SK-N-SH treated with all-trans-retinoic acid at 6 μM for 48 hours (cell line): ENCODE measurements around the gene CRYBG1.

Source experiments
- ATAC-seq: fragments of 200-7000 bp; cut with Tn5 transposase; 3 replicates; pipeline ENCODE4 v1.9.1; 2020; ENCODE audit warnings: mild to moderate bottlenecking, moderate library complexity
- ARNTL ChIP-seq: fragments of 450-650 bp; formaldehyde crosslinking; IDR thresholded peaks from 2 replicates; pipeline ENCODE4 v1.5.0; 2020; ENCODE audit warnings: low read depth, mild to moderate bottlenecking, moderate library complexity, borderline replicate concordance
- BACH2 ChIP-seq: fragments of 250-450 bp; sonication (Bioruptor Pico); IDR thresholded peaks from 2 replicates; pipeline ENCODE4 v1.9.0; 2021; ENCODE audit warnings: mild to moderate bottlenecking, borderline replicate concordance
- CSDC2 ChIP-seq: fragments of 250-450 bp; sonication (Bioruptor Pico); IDR thresholded peaks from 2 replicates; pipeline ENCODE4 v1.5.0; 2020; ENCODE audit warnings: mild to moderate bottlenecking, moderate library complexity
- ESRRG ChIP-seq: fragments of 250-450 bp; sonication (Bioruptor Pico); IDR thresholded peaks from 2 replicates; pipeline ENCODE4 v1.6.1; 2021; ENCODE audit warnings: mild to moderate bottlenecking
- GLIS3 ChIP-seq: fragments of 250-450 bp; sonication (Bioruptor Pico); IDR thresholded peaks from 2 replicates; pipeline ENCODE4 v1.5.0; 2020; ENCODE audit warnings: mild to moderate bottlenecking, moderate library complexity
- ISL1 ChIP-seq: fragments of 250-450 bp; sonication (Bioruptor Pico); IDR thresholded peaks from 2 replicates; pipeline ENCODE4 v2.1.2; 2022; ENCODE audit warnings: mild to moderate bottlenecking, moderate library complexity
- OSR1 ChIP-seq: fragments of 250-450 bp; sonication (Bioruptor Pico); IDR thresholded peaks from 2 replicates; pipeline ENCODE4 v1.8.0; 2022; ENCODE audit warnings: moderate library complexity, mild to moderate bottlenecking, inconsistent platforms
- POU6F1 ChIP-seq: fragments of 250-450 bp; sonication (Bioruptor Pico); IDR thresholded peaks from 2 replicates; pipeline ENCODE4 v1.8.0; 2021; ENCODE audit warnings: low read depth, mild to moderate bottlenecking, moderate library complexity, borderline replicate concordance
- PPARA ChIP-seq: fragments of 250-450 bp; sonication (Bioruptor Pico); IDR thresholded peaks from 2 replicates; pipeline ENCODE4 v1.5.0; 2020; ENCODE audit warnings: mild to moderate bottlenecking, borderline replicate concordance
- RARB ChIP-seq: fragments of 250-450 bp; sonication (Bioruptor Pico); IDR thresholded peaks from 2 replicates; pipeline ENCODE4 v1.8.0; 2021; ENCODE audit warnings: mild to moderate bottlenecking, moderate library complexity
- SNAI2 ChIP-seq: fragments of 250-450 bp; sonication (Bioruptor Pico); IDR thresholded peaks from 2 replicates; pipeline ENCODE4 v1.5.0; 2020; ENCODE audit warnings: mild to moderate bottlenecking, moderate library complexity
- TCF4 ChIP-seq: fragments of 250-450 bp; sonication (Bioruptor Pico); IDR thresholded peaks from 2 replicates; pipeline ENCODE4 v1.8.0; 2021; ENCODE audit warnings: mild to moderate bottlenecking, moderate library complexity, borderline replicate concordance
- TOX ChIP-seq: fragments of 250-450 bp; sonication (Bioruptor Pico); IDR thresholded peaks from 2 replicates; pipeline ENCODE4 v1.8.0; 2021; ENCODE audit warnings: mild to moderate bottlenecking, moderate library complexity, borderline replicate concordance
- ZC3H10 ChIP-seq: fragments of 250-450 bp; sonication (Bioruptor Pico); IDR thresholded peaks from 2 replicates; pipeline ENCODE4 v1.5.1; 2021; ENCODE audit warnings: mild to moderate bottlenecking, moderate library complexity
- ZFP3 ChIP-seq: fragments of 250-450 bp; sonication (Bioruptor Pico); IDR thresholded peaks from 2 replicates; pipeline ENCODE4 v1.5.0; 2020; ENCODE audit warnings: mild to moderate bottlenecking, moderate library complexity
- ZFP30 ChIP-seq: fragments of 450-650 bp; formaldehyde crosslinking; IDR thresholded peaks from 2 replicates; pipeline ENCODE4 v1.5.0; 2022; ENCODE audit warnings: mild to moderate bottlenecking, moderate library complexity
- ZNF565 ChIP-seq: fragments of 450-650 bp; formaldehyde crosslinking; conservative IDR thresholded peaks from 2 replicates; pipeline ENCODE4 v1.5.0; 2020; ENCODE audit warnings: low read depth, mild to moderate bottlenecking, moderate library complexity
- ZNF70 ChIP-seq: fragments of 450-650 bp; formaldehyde crosslinking; IDR thresholded peaks from 2 replicates; pipeline ENCODE4 v1.5.0; 2020; ENCODE audit warnings: mild to moderate bottlenecking, moderate library complexity
- ZNF8 ChIP-seq: fragments of 450-650 bp; formaldehyde crosslinking; IDR thresholded peaks from 2 replicates; pipeline ENCODE4 v1.5.0; 2020; ENCODE audit warnings: mild to moderate bottlenecking, moderate library complexity
- TF ChIP-seq, protein P1 (sequence below): fragments of 250-450 bp; sonication (Bioruptor Pico); IDR thresholded peaks from 2 replicates; pipeline ENCODE4 v1.5.0; 2020; ENCODE audit warnings: mild to moderate bottlenecking, moderate library complexity
- TF ChIP-seq, protein P2 (sequence below): fragments of 250-450 bp; sonication (Bioruptor Pico); IDR thresholded peaks from 2 replicates; pipeline ENCODE4 v1.8.0; 2020; ENCODE audit warnings: mild to moderate bottlenecking, moderate library complexity, borderline replicate concordance
- TF ChIP-seq, protein P3 (sequence below): fragments of 250-450 bp; sonication (Bioruptor Pico); IDR thresholded peaks from 2 replicates; pipeline ENCODE4 v1.5.1; 2021; ENCODE audit warnings: mild to moderate bottlenecking, moderate library complexity

The CRYBG1 gene

DNA sequence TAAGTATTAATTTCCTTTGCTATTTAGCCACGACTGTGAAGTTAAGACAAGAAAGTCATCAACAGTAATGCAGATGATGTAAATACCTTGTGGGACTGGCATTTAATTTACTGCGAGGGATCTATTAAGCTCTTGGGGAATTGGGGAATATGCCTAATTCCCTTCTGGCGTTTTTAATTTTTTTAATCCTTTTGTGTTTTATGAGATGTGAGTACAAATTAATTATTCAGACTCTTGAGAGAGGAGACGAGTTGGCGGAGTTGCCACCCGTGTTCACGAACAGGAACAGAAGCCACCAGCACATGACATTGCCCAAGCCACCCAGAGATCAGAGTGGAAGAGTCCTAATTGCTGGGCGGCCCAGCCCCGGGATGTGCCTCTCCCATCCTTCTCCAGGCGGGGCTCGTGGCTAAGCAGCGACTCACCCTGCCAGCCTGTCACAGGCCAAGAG, 533 bp upstream of the CRYBG1 start (continued):
- no peak for TF ChIP-seq ZNF565 (CRISPR knock-in tag)
- TF ChIP-seq ZNF8 (CRISPR knock-in tag): no peak
- no peak for TF ChIP-seq PPARA (CRISPR knock-in tag)

DNA sequence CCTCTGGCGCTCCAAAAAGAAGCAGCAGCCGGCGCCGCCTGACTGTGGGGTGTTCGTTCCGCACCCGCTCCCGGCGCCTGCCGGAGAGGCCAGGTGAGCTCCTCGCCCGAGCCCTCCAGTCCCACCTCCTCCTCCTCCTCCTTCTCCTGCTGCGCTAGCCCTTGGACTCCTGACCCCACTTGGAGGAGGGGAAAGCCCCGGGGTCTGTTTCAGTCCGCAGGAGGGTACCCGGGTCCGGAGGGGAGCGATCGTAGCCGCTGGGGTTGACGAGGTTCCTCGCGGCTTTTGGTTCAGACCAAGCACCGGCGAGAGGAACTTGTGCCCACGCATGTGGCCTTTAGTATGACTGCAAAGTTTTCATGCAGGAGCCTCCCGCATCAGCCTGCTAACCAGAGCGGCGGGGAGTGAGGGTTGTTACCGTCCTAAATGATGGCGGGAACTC, 493 bp downstream of the CRYBG1 start:
- TF ChIP-seq TOX (CRISPR knock-in tag) (no peak), ARNTL (no peak), ZC3H10 (no peak), POU6F1 (CRISPR knock-in tag) (no peak), OSR1 (CRISPR knock-in tag) (no peak), ISL1 (CRISPR knock-in tag) (no peak), ZNF8 (CRISPR knock-in tag) (no peak), ESRRG (CRISPR knock-in tag) (no peak), CSDC2 (CRISPR knock-in tag) (no peak), PPARA (CRISPR knock-in tag) (no peak), SNAI2 (CRISPR knock-in tag) (no peak), GLIS3 (CRISPR knock-in tag) (no peak), BACH2 (CRISPR knock-in tag) (no peak), TCF4 (CRISPR knock-in tag) (no peak)
- TF ChIP-seq, protein P1, sequence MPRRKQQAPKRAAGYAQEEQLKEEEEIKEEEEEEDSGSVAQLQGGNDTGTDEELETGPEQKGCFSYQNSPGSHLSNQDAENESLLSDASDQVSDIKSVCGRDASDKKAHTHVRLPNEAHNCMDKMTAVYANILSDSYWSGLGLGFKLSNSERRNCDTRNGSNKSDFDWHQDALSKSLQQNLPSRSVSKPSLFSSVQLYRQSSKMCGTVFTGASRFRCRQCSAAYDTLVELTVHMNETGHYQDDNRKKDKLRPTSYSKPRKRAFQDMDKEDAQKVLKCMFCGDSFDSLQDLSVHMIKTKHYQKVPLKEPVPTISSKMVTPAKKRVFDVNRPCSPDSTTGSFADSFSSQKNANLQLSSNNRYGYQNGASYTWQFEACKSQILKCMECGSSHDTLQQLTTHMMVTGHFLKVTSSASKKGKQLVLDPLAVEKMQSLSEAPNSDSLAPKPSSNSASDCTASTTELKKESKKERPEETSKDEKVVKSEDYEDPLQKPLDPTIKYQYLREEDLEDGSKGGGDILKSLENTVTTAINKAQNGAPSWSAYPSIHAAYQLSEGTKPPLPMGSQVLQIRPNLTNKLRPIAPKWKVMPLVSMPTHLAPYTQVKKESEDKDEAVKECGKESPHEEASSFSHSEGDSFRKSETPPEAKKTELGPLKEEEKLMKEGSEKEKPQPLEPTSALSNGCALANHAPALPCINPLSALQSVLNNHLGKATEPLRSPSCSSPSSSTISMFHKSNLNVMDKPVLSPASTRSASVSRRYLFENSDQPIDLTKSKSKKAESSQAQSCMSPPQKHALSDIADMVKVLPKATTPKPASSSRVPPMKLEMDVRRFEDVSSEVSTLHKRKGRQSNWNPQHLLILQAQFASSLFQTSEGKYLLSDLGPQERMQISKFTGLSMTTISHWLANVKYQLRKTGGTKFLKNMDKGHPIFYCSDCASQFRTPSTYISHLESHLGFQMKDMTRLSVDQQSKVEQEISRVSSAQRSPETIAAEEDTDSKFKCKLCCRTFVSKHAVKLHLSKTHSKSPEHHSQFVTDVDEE (CRISPR knock-in tag): no peak
- TF ChIP-seq, protein P2, sequence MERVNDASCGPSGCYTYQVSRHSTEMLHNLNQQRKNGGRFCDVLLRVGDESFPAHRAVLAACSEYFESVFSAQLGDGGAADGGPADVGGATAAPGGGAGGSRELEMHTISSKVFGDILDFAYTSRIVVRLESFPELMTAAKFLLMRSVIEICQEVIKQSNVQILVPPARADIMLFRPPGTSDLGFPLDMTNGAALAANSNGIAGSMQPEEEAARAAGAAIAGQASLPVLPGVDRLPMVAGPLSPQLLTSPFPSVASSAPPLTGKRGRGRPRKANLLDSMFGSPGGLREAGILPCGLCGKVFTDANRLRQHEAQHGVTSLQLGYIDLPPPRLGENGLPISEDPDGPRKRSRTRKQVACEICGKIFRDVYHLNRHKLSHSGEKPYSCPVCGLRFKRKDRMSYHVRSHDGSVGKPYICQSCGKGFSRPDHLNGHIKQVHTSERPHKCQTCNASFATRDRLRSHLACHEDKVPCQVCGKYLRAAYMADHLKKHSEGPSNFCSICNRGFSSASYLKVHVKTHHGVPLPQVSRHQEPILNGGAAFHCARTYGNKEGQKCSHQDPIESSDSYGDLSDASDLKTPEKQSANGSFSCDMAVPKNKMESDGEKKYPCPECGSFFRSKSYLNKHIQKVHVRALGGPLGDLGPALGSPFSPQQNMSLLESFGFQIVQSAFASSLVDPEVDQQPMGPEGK (CRISPR knock-in tag): no peak
- ATAC-seq: peak; percentile 48

DNA sequence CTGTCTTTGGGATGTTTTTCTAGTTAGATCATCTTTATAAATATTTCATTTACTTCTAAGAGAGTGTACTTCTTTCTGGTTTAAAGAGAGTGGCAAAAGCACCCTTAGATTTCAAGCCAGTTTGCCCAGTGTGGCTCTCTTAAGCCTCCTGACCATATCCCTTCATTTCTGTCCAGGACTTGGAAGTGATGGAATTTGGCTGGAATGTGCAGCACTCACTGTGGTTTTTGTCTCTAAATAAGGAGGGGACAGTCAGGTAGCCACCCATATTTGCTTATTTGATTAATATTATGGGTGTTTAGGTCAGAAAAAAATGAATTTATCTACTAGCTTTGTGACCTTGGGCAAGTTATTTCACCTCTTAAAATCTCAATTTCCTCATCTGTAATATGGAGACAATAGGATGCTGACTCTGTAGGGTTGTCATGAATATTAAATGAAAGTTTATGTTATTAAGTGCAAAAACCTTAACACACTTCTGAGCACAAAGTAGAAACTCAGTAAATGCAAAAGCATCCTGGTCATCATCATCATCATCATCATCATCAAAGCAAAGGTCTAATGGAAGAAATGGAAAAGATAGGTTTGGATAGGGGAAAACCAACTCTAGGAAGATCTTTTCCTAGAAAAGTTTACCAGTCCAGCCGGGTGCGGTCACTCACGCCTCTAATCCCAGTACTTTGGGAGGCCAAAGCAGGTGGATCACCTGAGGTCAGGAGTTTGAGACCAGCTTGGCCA, 3.1 kb downstream of the CRYBG1 start:
- TF ChIP-seq, protein P3, sequence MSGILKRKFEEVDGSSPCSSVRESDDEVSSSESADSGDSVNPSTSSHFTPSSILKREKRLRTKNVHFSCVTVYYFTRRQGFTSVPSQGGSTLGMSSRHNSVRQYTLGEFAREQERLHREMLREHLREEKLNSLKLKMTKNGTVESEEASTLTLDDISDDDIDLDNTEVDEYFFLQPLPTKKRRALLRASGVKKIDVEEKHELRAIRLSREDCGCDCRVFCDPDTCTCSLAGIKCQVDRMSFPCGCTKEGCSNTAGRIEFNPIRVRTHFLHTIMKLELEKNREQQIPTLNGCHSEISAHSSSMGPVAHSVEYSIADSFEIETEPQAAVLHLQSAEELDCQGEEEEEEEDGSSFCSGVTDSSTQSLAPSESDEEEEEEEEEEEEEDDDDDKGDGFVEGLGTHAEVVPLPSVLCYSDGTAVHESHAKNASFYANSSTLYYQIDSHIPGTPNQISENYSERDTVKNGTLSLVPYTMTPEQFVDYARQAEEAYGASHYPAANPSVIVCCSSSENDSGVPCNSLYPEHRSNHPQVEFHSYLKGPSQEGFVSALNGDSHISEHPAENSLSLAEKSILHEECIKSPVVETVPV (CRISPR knock-in tag): no peak
- TF ChIP-seq, protein P1 (CRISPR knock-in tag): no peak
- TF ChIP-seq CSDC2 (CRISPR knock-in tag) (no peak), SNAI2 (CRISPR knock-in tag) (no peak), ZNF8 (CRISPR knock-in tag) (no peak), ZFP3 (CRISPR knock-in tag) (no peak), GLIS3 (CRISPR knock-in tag) (no peak), ISL1 (CRISPR knock-in tag) (no peak), OSR1 (CRISPR knock-in tag) (no peak), ARNTL (no peak), ZFP30 (CRISPR knock-in tag) (no peak), ESRRG (CRISPR knock-in tag) (no peak), RARB (no peak), ZC3H10 (no peak), ZNF70 (CRISPR knock-in tag) (no peak), BACH2 (CRISPR knock-in tag) (no peak), TOX (CRISPR knock-in tag) (no peak)
- TF ChIP-seq, protein P2 (CRISPR knock-in tag): no peak

More for the DNA sequence above, 3.1 kb downstream of the CRYBG1 start:
- no peak for ATAC-seq
